Retinal pigment epithelial cell (primary cell): ENCODE data around the gene PLEK2.
"Not testable (repeated sequence)": the region's sequence is repeated elsewhere in the genome, so short reads cannot be mapped to it uniquely, and the experiment has no call there.

ENCODE experiments used
- DNase-seq: peaks from one replicate; pipeline ENCODE4 v3.0.0-alpha.2; 2010; ENCODE audit warnings: low read depth
- H3K4me3 ChIP-seq: 2 replicates; pipeline ENCODE4 v1.5.1; 2011; ENCODE audit warnings: mild to moderate bottlenecking, low read length, control low read depth, moderate library complexity
- TF ChIP-seq, protein P1 (sequence below): conservative IDR thresholded peaks from 2 replicates; pipeline ENCODE4 v1.5.1; 2011; ENCODE audit warnings: low read depth, low read length, control low read depth, inconsistent platforms

Gene PLEK2

DNA sequence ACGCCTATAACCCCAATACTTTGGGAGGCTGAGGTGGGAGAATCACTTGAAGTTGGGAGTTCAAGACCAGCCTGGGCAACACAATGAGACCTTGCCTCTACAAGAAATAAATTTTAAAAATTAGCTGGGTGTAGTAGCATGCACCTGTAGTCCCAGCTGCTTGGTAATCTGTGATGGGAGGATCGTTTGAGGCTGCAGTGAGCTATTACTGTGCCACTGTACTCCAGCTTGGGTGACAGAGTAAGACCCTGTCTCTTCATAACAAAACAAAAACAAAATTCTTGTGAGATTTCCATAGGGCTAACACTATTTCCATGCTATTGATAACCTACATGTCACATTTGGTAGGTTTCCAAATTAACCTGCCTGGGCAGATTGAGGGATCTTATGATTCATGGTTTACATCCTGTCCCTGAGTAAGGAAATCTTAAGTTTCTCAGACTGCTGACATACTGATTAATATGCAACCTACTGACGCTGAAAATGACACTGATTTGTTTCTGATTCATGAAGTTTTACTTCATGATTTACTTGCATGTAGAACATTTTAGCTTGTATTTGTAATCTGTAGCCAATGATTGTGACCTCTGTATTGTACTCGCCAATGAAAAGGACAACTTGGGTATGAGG, 68.2 kb downstream of the PLEK2 start:
- TF ChIP-seq, protein P1, sequence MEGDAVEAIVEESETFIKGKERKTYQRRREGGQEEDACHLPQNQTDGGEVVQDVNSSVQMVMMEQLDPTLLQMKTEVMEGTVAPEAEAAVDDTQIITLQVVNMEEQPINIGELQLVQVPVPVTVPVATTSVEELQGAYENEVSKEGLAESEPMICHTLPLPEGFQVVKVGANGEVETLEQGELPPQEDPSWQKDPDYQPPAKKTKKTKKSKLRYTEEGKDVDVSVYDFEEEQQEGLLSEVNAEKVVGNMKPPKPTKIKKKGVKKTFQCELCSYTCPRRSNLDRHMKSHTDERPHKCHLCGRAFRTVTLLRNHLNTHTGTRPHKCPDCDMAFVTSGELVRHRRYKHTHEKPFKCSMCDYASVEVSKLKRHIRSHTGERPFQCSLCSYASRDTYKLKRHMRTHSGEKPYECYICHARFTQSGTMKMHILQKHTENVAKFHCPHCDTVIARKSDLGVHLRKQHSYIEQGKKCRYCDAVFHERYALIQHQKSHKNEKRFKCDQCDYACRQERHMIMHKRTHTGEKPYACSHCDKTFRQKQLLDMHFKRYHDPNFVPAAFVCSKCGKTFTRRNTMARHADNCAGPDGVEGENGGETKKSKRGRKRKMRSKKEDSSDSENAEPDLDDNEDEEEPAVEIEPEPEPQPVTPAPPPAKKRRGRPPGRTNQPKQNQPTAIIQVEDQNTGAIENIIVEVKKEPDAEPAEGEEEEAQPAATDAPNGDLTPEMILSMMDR, result no peak
- no peak overlapping the region for H3K4me3 ChIP-seq
- no peak for DNase-seq

DNA sequence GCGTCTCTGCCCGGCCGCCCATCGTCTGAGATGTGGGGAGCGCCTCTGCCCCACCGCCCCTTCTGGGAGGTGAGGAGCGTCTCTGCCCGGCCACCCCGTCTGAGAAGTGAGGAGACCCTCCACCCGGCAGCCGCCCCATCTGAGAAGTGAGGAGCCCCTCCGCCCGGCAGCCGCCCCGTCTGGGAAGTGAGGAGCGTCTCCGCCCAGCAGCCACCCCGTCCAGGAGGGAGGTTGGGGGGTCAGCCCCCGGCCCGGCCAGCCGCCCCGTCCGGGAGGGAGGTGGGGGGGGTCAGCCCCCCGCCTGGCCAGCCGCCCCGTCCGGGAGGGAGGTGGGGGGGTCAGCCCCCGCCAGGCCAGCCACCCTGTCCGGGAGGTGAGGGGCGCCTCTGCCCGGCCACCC, 70.7 kb downstream of the PLEK2 start:
- DNase-seq, result not testable (repeated sequence)

More for the DNA sequence above, 70.7 kb downstream of the PLEK2 start:
- H3K4me3 ChIP-seq, result not testable (repeated sequence)
